ENCODE measurements around the gene B4GAT1. TPM values are rescaled to one million over a fixed set of nuclear protein-coding genes. Genes with fewer than 3 reads are reported as not detected.

The B4GAT1 gene
- total RNA-seq, 2 donors from 2014 or later: 29.4 to 45.7 TPM

GRCh38 chr11:66318600-66318970 is 28.8 kb downstream of the B4GAT1 start:
- Histone ChIP-seq H3K9me3 (ENCODE audit: control insufficient read depth, low read length) (no peaks in the 10 kb centered on the region), H3K27ac (ENCODE audit: low read depth, low read length) (no peak overlapping the region), H3K9ac (ENCODE audit: extremely low read depth, low read length, poor library complexity, severe bottlenecking) (no peak overlapping the region), H3K4me1 (ENCODE audit: control insufficient read depth, insufficient read depth, low read length) (no peaks in the 10 kb centered on the region), H3K36me3 (ENCODE audit: control insufficient read depth, insufficient read depth, low read length) (no peaks in the 10 kb centered on the region), H3K27me3 (ENCODE audit: control insufficient read depth, insufficient read depth, low read length, poor library complexity, severe bottlenecking) (no peaks in the 10 kb centered on the region), H3K4me3 (ENCODE audit: low read length) (no peak overlapping the region)
- WGBS, 2 experiments (ENCODE audit: insufficient coverage in 1 of 2, insufficient read length in 1 of 2): 87 to 100% methylated on average over 2 to 3 of the region's 3 CpGs
- no peak for TF ChIP-seq CTCF (conservative IDR thresholded peaks at IDR 0.05)
- H3K4me1 Mint-ChIP-seq: peaks cover 9% of the 10 kb centered on the region
- no peak overlapping the region for H3K27ac Mint-ChIP-seq
- H3K4me3 Mint-ChIP-seq: no peak overlapping the region
- peaks cover 24% of the 10 kb centered on the region for H3K27me3 Mint-ChIP-seq (ENCODE audit: insufficient read depth)
- H3K9me3 Mint-ChIP-seq: peaks cover 19% of the 10 kb centered on the region
- H3K36me3 Mint-ChIP-seq (ENCODE audit: low read depth): no peaks in the 10 kb centered on the region
- DNase-seq: no peak

GRCh38 chr11:66317723-66318599 is 29.5 kb downstream of the B4GAT1 start:
- Histone ChIP-seq H3K4me3 (ENCODE audit: low read length) (no peak overlapping the region), H3K36me3 (ENCODE audit: control insufficient read depth, insufficient read depth, low read length) (no peaks in the 10 kb centered on the region), H3K4me1 (ENCODE audit: control insufficient read depth, insufficient read depth, low read length) (no peaks in the 10 kb centered on the region), H3K27ac (ENCODE audit: low read depth, low read length) (peak overlapping the region; percentile 55), H3K27me3 (ENCODE audit: control insufficient read depth, insufficient read depth, low read length, poor library complexity, severe bottlenecking) (no peaks in the 10 kb centered on the region), H3K9ac (ENCODE audit: extremely low read depth, low read length, poor library complexity, severe bottlenecking) (no peak overlapping the region), H3K9me3 (ENCODE audit: control insufficient read depth, low read length) (no peaks in the 10 kb centered on the region)
- TF ChIP-seq CTCF (conservative IDR thresholded peaks at IDR 0.05): no peak
- H3K4me1 Mint-ChIP-seq: peaks cover 9% of the 10 kb centered on the region
- 58 to 82% methylated on average over 9 to 15 of the region's 16 CpGs for WGBS, 2 experiments (ENCODE audit: insufficient coverage in 1 of 2, insufficient read length in 1 of 2)
- peak overlapping the region; percentile 27 for H3K4me3 Mint-ChIP-seq
- H3K27me3 Mint-ChIP-seq (ENCODE audit: insufficient read depth): peaks cover 24% of the 10 kb centered on the region
- peak; percentile 78 for DNase-seq
- H3K9me3 Mint-ChIP-seq: peaks cover 19% of the 10 kb centered on the region
- no peak overlapping the region for H3K27ac Mint-ChIP-seq
- H3K36me3 Mint-ChIP-seq (ENCODE audit: low read depth): no peaks in the 10 kb centered on the region

- DNase-seq: peak; percentile 73
- Histone ChIP-seq H3K27ac (ENCODE audit: low read depth, low read length) (peak overlapping the region; percentile 55), H3K9ac (ENCODE audit: extremely low read depth, low read length, poor library complexity, severe bottlenecking) (no peak overlapping the region), H3K4me1 (ENCODE audit: control insufficient read depth, insufficient read depth, low read length) (no peaks in the 10 kb centered on the region), H3K4me3 (ENCODE audit: low read length) (no peak overlapping the region), H3K27me3 (ENCODE audit: control insufficient read depth, insufficient read depth, low read length, poor library complexity, severe bottlenecking) (no peaks in the 10 kb centered on the region), H3K9me3 (ENCODE audit: control insufficient read depth, low read length) (no peaks in the 10 kb centered on the region), H3K36me3 (ENCODE audit: control insufficient read depth, insufficient read depth, low read length) (no peaks in the 10 kb centered on the region)
- Mint-ChIP-seq H3K9me3 (peaks cover 19% of the 10 kb centered on the region), H3K4me3 (peak overlapping the region; percentile 27), H3K27me3 (ENCODE audit: insufficient read depth) (peaks cover 24% of the 10 kb centered on the region), H3K27ac (no peak overlapping the region), H3K4me1 (peaks cover 9% of the 10 kb centered on the region), H3K36me3 (ENCODE audit: low read depth) (no peaks in the 10 kb centered on the region)
- 50 to 61% methylated on average over 13 to 14 of the region's 14 CpGs for WGBS, 2 experiments (ENCODE audit: insufficient coverage in 1 of 2, insufficient read length in 1 of 2)
- TF ChIP-seq CTCF (conservative IDR thresholded peaks at IDR 0.05): no peak
Measured at GRCh38 chr11:66317322-66317722, 30.1 kb downstream of the B4GAT1 start.

All from endodermal cell (in vitro differentiated cells).